ENCODE measurements around the gene NR2F1. TPM values are rescaled to one million over a fixed set of nuclear protein-coding genes. Genes with fewer than 3 reads are reported as not detected.

Gene NR2F1
- total RNA-seq, 1 experiment from 2014 or later: not detected

DNA sequence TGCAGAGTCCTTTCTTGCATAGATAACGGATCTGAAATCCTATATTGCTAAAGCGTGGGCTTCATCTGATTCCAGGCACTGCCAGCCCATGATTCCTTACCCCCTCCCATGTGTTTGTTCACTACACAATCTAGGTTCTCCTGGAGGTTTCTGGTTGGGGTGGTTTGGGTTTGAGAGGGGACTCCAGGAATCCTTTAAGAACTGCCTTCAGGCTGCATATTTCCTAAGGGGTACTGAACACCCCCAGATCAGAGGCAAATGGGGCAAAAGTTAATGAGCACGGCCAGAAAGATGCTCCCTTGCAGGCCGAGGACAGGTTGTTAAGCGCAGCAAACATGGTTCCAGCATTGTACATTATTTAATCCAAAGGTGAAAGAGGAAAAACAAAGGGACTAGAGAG, 9.9 kb downstream of the NR2F1 start:
- H3K9ac ChIP-seq (ENCODE audit: extremely low read depth, insufficient read length, low read length): no peak overlapping the region
- no peak overlapping the region for H3K4me3 Mint-ChIP-seq

More for the DNA sequence above, 9.9 kb downstream of the NR2F1 start:
- H3K79me1 ChIP-seq (ENCODE audit: insufficient read depth, low read depth, low read length, poor library complexity, severe bottlenecking): no peaks in the 10 kb centered on the region
- Mint-ChIP-seq H3K27me3 (ENCODE audit: low read depth) (peaks cover 4% of the 10 kb centered on the region), H3K27ac (no peak overlapping the region), H3K4me1 (peaks cover 17 to 44% of the 10 kb centered on the region in 2 experiments), H3K36me3 (ENCODE audit: insufficient read depth in 1 of 3, low read depth in 3 of 3) (peaks cover 0 to 2% (median 0%) of the 10 kb centered on the region in 3 experiments; a peak in 2 of 7 replicates), H3K9me3 (peaks cover 4 to 13% of the 10 kb centered on the region in 2 experiments; a peak in 3 of 5 replicates)
- H2BK5ac ChIP-seq (ENCODE audit: insufficient read length, low read length): no peak overlapping the region
- H3K18ac ChIP-seq (ENCODE audit: insufficient read length, low read depth, low read length): no peak overlapping the region
- no peak overlapping the region for H4K5ac ChIP-seq (ENCODE audit: insufficient read length, low read depth, low read length)
- no peak overlapping the region for H3K14ac ChIP-seq (ENCODE audit: insufficient read depth, low read length)
- H3K23me2 ChIP-seq (ENCODE audit: insufficient read length, low read depth, low read length, poor library complexity, severe bottlenecking): peaks cover 7% of the 10 kb centered on the region
- no peak overlapping the region for H3K56ac ChIP-seq (ENCODE audit: insufficient read length, low read depth, low read length)
- no peaks in the 10 kb centered on the region for H4K20me1 ChIP-seq (ENCODE audit: control insufficient read depth, insufficient read depth, insufficient read length)
- no peak overlapping the region for H2BK12ac ChIP-seq (ENCODE audit: insufficient read length, low read depth, low read length)
- no CpG with 5 or more reads among the region's 5 CpGs for WGBS (ENCODE audit: extremely low coverage, insufficient read length, low lambda C conversion rate)
- no peak for TF ChIP-seq CTCF (conservative IDR thresholded peaks at IDR 0.05)
- H4K8ac ChIP-seq (replicated peaks; ENCODE audit: insufficient read length, low read depth, low read length): no peak overlapping the region
- H3T11ph ChIP-seq (ENCODE audit: low read length): no peak overlapping the region
- H3K4me1 ChIP-seq (ENCODE audit: insufficient read depth, low read length): no peaks in the 10 kb centered on the region
- no peak overlapping the region for H3K4ac ChIP-seq (ENCODE audit: low read depth, low read length)
- H2AK5ac ChIP-seq (ENCODE audit: insufficient read length, low read length): no peak overlapping the region
- H3K9me3 ChIP-seq (ENCODE audit: control insufficient read depth, low read depth, low read length): no peaks in the 10 kb centered on the region
- H4K91ac ChIP-seq (ENCODE audit: insufficient read length, low read depth, low read length): no peak overlapping the region
- no peak overlapping the region for H2AFZ ChIP-seq (ENCODE audit: low read length)
- H3K27me3 ChIP-seq (ENCODE audit: insufficient read depth, low read length): peaks cover 96% of the 10 kb centered on the region
- H2BK20ac ChIP-seq (ENCODE audit: low read depth, low read length, poor library complexity, severe bottlenecking): no peak overlapping the region
- H2BK120ac ChIP-seq (ENCODE audit: low read depth, low read length, poor library complexity, severe bottlenecking): no peak overlapping the region
- no peak overlapping the region for H3K4me2 ChIP-seq (ENCODE audit: insufficient read depth, insufficient read length, low read length)
- no peak overlapping the region for H3K27ac ChIP-seq (ENCODE audit: insufficient read length, low read depth, low read length)
- DNase-seq: no peak
- no peak overlapping the region for H2BK15ac ChIP-seq (ENCODE audit: low read depth, low read length)
- H3K23ac ChIP-seq (ENCODE audit: insufficient read length, low read depth, low read length): no peak overlapping the region
- H3K79me2 ChIP-seq (ENCODE audit: insufficient read depth, low read length): no peaks in the 10 kb centered on the region
